DOHH2 (cell line): ENCODE data around the gene C22orf15.

Experiments used
- H3F3A ChIP-seq: fragments of 200-600 bp; sonication (generic), shearing (Covaris generic); 2 replicates; pipeline ENCODE4 v1.6.0; 2016; ENCODE audit warnings: antibody characterized with exemption, mild to moderate bottlenecking; ENCODE audit not compliant: control insufficient read depth, insufficient read depth
- H3K27ac ChIP-seq: fragments of 200-600 bp; sonication (generic); 2 replicates; pipeline ENCODE4 v1.5.1; 2014; ENCODE audit warnings: low read depth, mild to moderate bottlenecking, low read length, moderate library complexity
- H3K27me3 ChIP-seq: fragments of 200-600 bp; sonication (generic); 2 replicates; pipeline ENCODE4 v1.6.1; 2014; ENCODE audit warnings: mild to moderate bottlenecking, low read length, mixed read lengths; ENCODE audit not compliant: control insufficient read depth
- H3K36me3 ChIP-seq: fragments of 200-600 bp; sonication (generic); 2 replicates; pipeline ENCODE4 v1.6.1; 2014; ENCODE audit warnings: mild to moderate bottlenecking, low read length, moderate library complexity, mixed read lengths; ENCODE audit not compliant: control insufficient read depth
- H3K4me1 ChIP-seq: fragments of 200-600 bp; sonication (generic); 2 replicates; pipeline ENCODE4 v1.6.1; 2014; ENCODE audit warnings: mild to moderate bottlenecking, low read length, mixed read lengths; ENCODE audit not compliant: control insufficient read depth
- H3K4me2 ChIP-seq: fragments of 200-600 bp; sonication (generic); 2 replicates; pipeline ENCODE4 v1.6.0; 2014; ENCODE audit warnings: mild to moderate bottlenecking, low read length, moderate library complexity
- H3K4me3 ChIP-seq: fragments of 200-600 bp; sonication (generic); 2 replicates; pipeline ENCODE4 v1.5.1; 2014; ENCODE audit warnings: mild to moderate bottlenecking, low read length, mixed read lengths
- H3K79me2 ChIP-seq: fragments of 200-600 bp; sonication (generic); 2 replicates; pipeline ENCODE4 v1.6.1; 2014; ENCODE audit warnings: mild to moderate bottlenecking, low read length, mixed read lengths; ENCODE audit not compliant: control insufficient read depth
- H3K9me2 ChIP-seq: fragments of 200-600 bp; sonication (generic); replicated peaks from 2 replicates; pipeline ENCODE4 v1.6.1; 2014; ENCODE audit warnings: mild to moderate bottlenecking, low read length, mixed read lengths; ENCODE audit not compliant: control insufficient read depth
- H3K9me3 ChIP-seq: fragments of 200-600 bp; sonication (generic); 2 replicates; pipeline ENCODE4 v1.6.1; 2014; ENCODE audit warnings: antibody characterized with exemption, low read length, mixed read lengths; ENCODE audit not compliant: control insufficient read depth, insufficient read depth
- H4K20me1 ChIP-seq: fragments of 200-600 bp; sonication (generic); 2 replicates; pipeline ENCODE4 v1.6.0; 2014; ENCODE audit warnings: low read depth, mild to moderate bottlenecking, antibody characterized with exemption, low read length, moderate library complexity; ENCODE audit not compliant: control insufficient read depth, insufficient read depth
- EZH2phosphoT487 ChIP-seq: fragments of 200-600 bp; sonication (generic); IDR thresholded peaks from 2 replicates; pipeline ENCODE4 v1.6.1; 2017; ENCODE audit warnings: borderline replicate concordance, mild to moderate bottlenecking, antibody characterized with exemption, low read length, moderate library complexity, mixed read lengths
- TF ChIP-seq, protein P1 (sequence below): fragments of 200-600 bp; sonication (generic); IDR thresholded peaks from one replicate; pipeline ENCODE4 v1.5.1; 2014; ENCODE audit warnings: antibody characterized with exemption, mild to moderate bottlenecking, low read depth, low read length; ENCODE audit not compliant: poor library complexity, severe bottlenecking

The C22orf15 gene

GRCh38 chr22:23737696-23738095 is 25.1 kb upstream of the C22orf15 start:
- TF ChIP-seq EZH2phosphoT487, result no peak
- TF ChIP-seq, protein P1, sequence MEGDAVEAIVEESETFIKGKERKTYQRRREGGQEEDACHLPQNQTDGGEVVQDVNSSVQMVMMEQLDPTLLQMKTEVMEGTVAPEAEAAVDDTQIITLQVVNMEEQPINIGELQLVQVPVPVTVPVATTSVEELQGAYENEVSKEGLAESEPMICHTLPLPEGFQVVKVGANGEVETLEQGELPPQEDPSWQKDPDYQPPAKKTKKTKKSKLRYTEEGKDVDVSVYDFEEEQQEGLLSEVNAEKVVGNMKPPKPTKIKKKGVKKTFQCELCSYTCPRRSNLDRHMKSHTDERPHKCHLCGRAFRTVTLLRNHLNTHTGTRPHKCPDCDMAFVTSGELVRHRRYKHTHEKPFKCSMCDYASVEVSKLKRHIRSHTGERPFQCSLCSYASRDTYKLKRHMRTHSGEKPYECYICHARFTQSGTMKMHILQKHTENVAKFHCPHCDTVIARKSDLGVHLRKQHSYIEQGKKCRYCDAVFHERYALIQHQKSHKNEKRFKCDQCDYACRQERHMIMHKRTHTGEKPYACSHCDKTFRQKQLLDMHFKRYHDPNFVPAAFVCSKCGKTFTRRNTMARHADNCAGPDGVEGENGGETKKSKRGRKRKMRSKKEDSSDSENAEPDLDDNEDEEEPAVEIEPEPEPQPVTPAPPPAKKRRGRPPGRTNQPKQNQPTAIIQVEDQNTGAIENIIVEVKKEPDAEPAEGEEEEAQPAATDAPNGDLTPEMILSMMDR, result no peak
- no peaks in the 10 kb centered on the region for H3K9me2 ChIP-seq
- no peaks in the 10 kb centered on the region for H3K27me3 ChIP-seq

DNA sequence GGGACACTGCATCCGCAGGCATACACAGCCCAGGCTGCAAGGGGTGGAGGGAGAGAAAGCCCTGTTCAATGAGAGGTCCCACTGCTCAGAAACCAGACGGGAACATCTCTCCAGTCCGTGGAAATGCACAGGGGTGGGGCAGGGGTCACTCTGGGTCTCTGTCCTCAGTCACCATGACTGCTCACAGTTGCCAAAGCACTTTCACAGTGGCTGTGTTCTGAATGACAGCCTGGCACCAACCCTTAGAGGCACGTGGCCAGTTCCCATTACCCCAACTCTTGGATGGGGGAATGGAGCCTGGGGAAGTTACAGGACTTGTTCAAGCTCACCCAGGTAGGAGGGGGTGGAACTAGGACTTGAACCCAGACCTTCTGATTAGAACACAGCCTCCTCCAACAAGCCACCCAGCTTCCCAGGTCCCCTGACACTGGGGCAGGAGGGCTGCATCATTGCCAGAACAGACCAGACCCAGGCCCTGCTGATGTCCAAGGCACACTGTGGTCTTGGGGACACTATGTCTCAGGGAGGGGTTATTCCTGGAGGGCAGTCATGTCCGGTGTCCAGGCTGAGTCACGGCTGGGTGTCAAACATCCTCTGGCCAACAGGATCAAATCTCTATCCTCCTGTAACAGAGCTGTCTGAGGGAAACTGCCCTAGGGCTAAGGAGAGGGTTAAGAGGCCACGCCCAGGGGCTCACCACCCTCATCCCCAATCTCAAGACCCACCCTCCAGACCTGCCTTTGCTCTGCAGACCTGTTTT is 20.1 kb upstream of the C22orf15 start:
- peaks cover 2% of the 10 kb centered on the region for H3F3A ChIP-seq
- no peak overlapping the region for H3K4me2 ChIP-seq
- H3K36me3 ChIP-seq, result peaks cover 12% of the 10 kb centered on the region
- TF ChIP-seq, protein P1, result no peak
- no peak for TF ChIP-seq EZH2phosphoT487
- no peaks in the 10 kb centered on the region for H3K9me2 ChIP-seq
- no peaks in the 10 kb centered on the region for H3K9me3 ChIP-seq
- no peaks in the 10 kb centered on the region for H3K4me1 ChIP-seq
- H3K4me3 ChIP-seq, result no peak overlapping the region
- no peaks in the 10 kb centered on the region for H3K27me3 ChIP-seq
- no peaks in the 10 kb centered on the region for H3K79me2 ChIP-seq
- H4K20me1 ChIP-seq, result no peaks in the 10 kb centered on the region
- no peak overlapping the region for H3K27ac ChIP-seq

More at GRCh38 chr22:23737696-23738095, 25.1 kb upstream of the C22orf15 start:
- Histone ChIP-seq H3K36me3 (no peaks in the 10 kb centered on the region), H4K20me1 (no peaks in the 10 kb centered on the region), H3K4me3 (no peak overlapping the region), H3K79me2 (no peaks in the 10 kb centered on the region), H3K27ac (no peak overlapping the region), H3F3A (peaks cover 2% of the 10 kb centered on the region), H3K4me2 (no peak overlapping the region), H3K4me1 (no peaks in the 10 kb centered on the region), H3K9me3 (no peaks in the 10 kb centered on the region)

- no peaks in the 10 kb centered on the region for H3K27me3 ChIP-seq
- TF ChIP-seq EZH2phosphoT487, result no peak
- TF ChIP-seq, protein P1, result no peak
- H3K27ac ChIP-seq, result no peak overlapping the region
- H3K79me2 ChIP-seq, result no peaks in the 10 kb centered on the region
- H3K9me3 ChIP-seq, result no peaks in the 10 kb centered on the region
- no peak overlapping the region for H3K4me3 ChIP-seq
- H3K4me1 ChIP-seq, result no peaks in the 10 kb centered on the region
- no peaks in the 10 kb centered on the region for H3K9me2 ChIP-seq
- peaks cover 2% of the 10 kb centered on the region; the same call in 1 of the 2 replicates for H3F3A ChIP-seq
- peaks cover 12% of the 10 kb centered on the region for H3K36me3 ChIP-seq
- H3K4me2 ChIP-seq, result no peak overlapping the region
- H4K20me1 ChIP-seq, result no peaks in the 10 kb centered on the region
These were observed 19.5 kb upstream of the C22orf15 start for GRCh38 chr22:23743303-23743705.
